H1 (cell line): ENCODE data around the gene ANK2. TPM values are rescaled to one million over a fixed set of nuclear protein-coding genes. Genes with fewer than 3 reads are reported as not detected.

Experiments used
- CTCF ChIA-PET: fragments of 300-600 bp; sonication (Branson Sonifier 250); formaldehyde crosslinking; loops from one replicate; lab custom pipeline; 2021; ENCODE audit not compliant: partially characterized antibody; lab: Charles Lee
- POLR2A ChIA-PET: fragments of 300-600 bp; sonication (Branson Sonifier 250); formaldehyde crosslinking; loops from one replicate; lab custom pipeline; 2021; ENCODE audit warnings: inconsistent platforms; ENCODE audit not compliant: partially characterized antibody; lab: Charles Lee
- DNase-seq, 2 experiments: peaks; one replicate each; pipeline versions ENCODE4 v3.0.0 to v3.0.0-alpha.2; 2010 to 2022; ENCODE audit warnings: low spot score in 2 of 2, low read depth in 1 of 2, mixed read lengths in 1 of 2
- FAIRE-seq: peaks from 2 replicates; lab custom pipeline; 2011; peaks lifted over from hg19 to GRCh38; lab: Jason Lieb, UNC
- H2AFZ ChIP-seq: 2 replicates; pipeline ENCODE4 v1.8.1; 2012; ENCODE audit warnings: low read length, inconsistent platforms
- H2AK5ac ChIP-seq: 2 replicates; pipeline ENCODE4 v1.6.1; 2013; ENCODE audit warnings: low read depth, low read length
- H2BK120ac ChIP-seq: replicated peaks from 2 replicates; pipeline ENCODE3; 2013; ENCODE audit warnings: low read depth, low read length, inconsistent platforms
- H2BK12ac ChIP-seq: 2 replicates; pipeline ENCODE4 v1.6.1; 2013; ENCODE audit warnings: low read depth, low read length
- H2BK15ac ChIP-seq: 2 replicates; pipeline ENCODE4 v1.6.1; 2013; ENCODE audit warnings: low read length
- H2BK20ac ChIP-seq: 2 replicates; pipeline ENCODE4 v1.6.1; 2013; ENCODE audit warnings: low read length
- H2BK5ac ChIP-seq: 2 replicates; pipeline ENCODE4 v1.6.1; 2013; ENCODE audit warnings: low read depth, low read length
- H3K14ac ChIP-seq: 2 replicates; pipeline ENCODE4 v1.6.1; 2013; ENCODE audit warnings: inconsistent platforms; ENCODE audit not compliant: insufficient read length
- H3K18ac ChIP-seq: 2 replicates; pipeline ENCODE4 v1.6.1; 2013; ENCODE audit warnings: low read length; ENCODE audit errors: extremely low read depth
- H3K23ac ChIP-seq: 2 replicates; pipeline ENCODE4 v1.6.1; 2013; ENCODE audit warnings: inconsistent platforms; ENCODE audit not compliant: insufficient read length
- H3K23me2 ChIP-seq: 2 replicates; pipeline ENCODE4 v1.6.1; 2013; ENCODE audit warnings: low read depth, low read length
- H3K27ac ChIP-seq: 2 replicates; pipeline ENCODE4 v1.6.1; 2011; ENCODE audit warnings: low read depth, low read length, inconsistent platforms
- H3K27me3 ChIP-seq, 4 experiments: replicated peaks in 1 of 4; 1 replicate in 1 of 4; 2 replicates in 3 of 4; pipeline versions ENCODE4 v1.6.1 to v1.8.1; 2011 to 2013; ENCODE audit warnings: low read length in 3 of 4, mild to moderate bottlenecking in 3 of 4, inconsistent platforms in 2 of 4, mixed read lengths in 2 of 4, moderate library complexity in 1 of 4; ENCODE audit not compliant: control insufficient read depth in 3 of 4, insufficient read depth in 3 of 4; ENCODE audit errors: extremely low read depth in 1 of 4
- H3K36me3 ChIP-seq, 4 experiments: 2 replicates each; pipeline versions ENCODE4 v1.6.1 to v1.8.1; 2011 to 2013; ENCODE audit warnings: mild to moderate bottlenecking in 4 of 4, low read length in 3 of 4, moderate library complexity in 2 of 4, control low read depth in 1 of 4, inconsistent platforms in 1 of 4; ENCODE audit not compliant: insufficient read depth in 4 of 4, control insufficient read depth in 2 of 4
- H3K4ac ChIP-seq: replicated peaks from 2 replicates; pipeline ENCODE3; 2013; ENCODE audit warnings: low read length, low read depth, mixed read lengths, inconsistent platforms; ENCODE audit not compliant: insufficient read length
- H3K4me1 ChIP-seq, 4 experiments: replicated peaks in 1 of 4; 1 replicate in 1 of 4; 2 replicates in 3 of 4; pipeline versions ENCODE4 v1.6.1 to v1.8.1; 2011 to 2013; ENCODE audit warnings: low read length in 3 of 4, inconsistent platforms in 2 of 4, mixed read lengths in 1 of 4; ENCODE audit not compliant: insufficient read depth in 4 of 4, control insufficient read depth in 3 of 4
- H3K4me2 ChIP-seq, 2 experiments: 2 replicates each; pipeline versions ENCODE4 v1.6.1 to v1.8.1; 2011 to 2013; ENCODE audit warnings: low read depth in 2 of 2, low read length in 2 of 2, control low read depth in 1 of 2, inconsistent platforms in 1 of 2, mild to moderate bottlenecking in 1 of 2; ENCODE audit not compliant: insufficient read depth in 1 of 2
- H3K4me3 ChIP-seq, 4 experiments: fragments of 200-600, 300-600 bp in 1 of 4; sonication (generic), shearing (Covaris generic), sonication (Bioruptor Twin) in 1 of 4; 2 replicates each; pipeline versions ENCODE4 v1.5.1 to v1.8.1; 2011 to 2016; ENCODE audit warnings: low read length in 4 of 4, low read depth in 3 of 4, control low read depth in 2 of 4, inconsistent platforms in 2 of 4, mild to moderate bottlenecking in 2 of 4, mixed read lengths in 1 of 4, moderate library complexity in 1 of 4; ENCODE audit not compliant: insufficient read depth in 2 of 4; ENCODE audit errors: extremely low read depth in 1 of 4
- H3K56ac ChIP-seq: replicated peaks from 2 replicates; pipeline ENCODE3; 2013; ENCODE audit warnings: low read depth, mild to moderate bottlenecking, mixed read lengths, low read length, inconsistent platforms; ENCODE audit not compliant: insufficient read length
- H3K79me1 ChIP-seq: 2 replicates; pipeline ENCODE4 v1.6.1; 2013; ENCODE audit warnings: low read depth, low read length, control low read depth
- H3K79me2 ChIP-seq, 2 experiments: 2 replicates each; pipeline versions ENCODE4 v1.6.1 to v1.8.1; 2012 to 2013; ENCODE audit warnings: low read length in 2 of 2, mild to moderate bottlenecking in 2 of 2, inconsistent platforms in 1 of 2; ENCODE audit not compliant: insufficient read depth in 2 of 2, control insufficient read depth in 1 of 2
- H3K9ac ChIP-seq, 4 experiments: replicated peaks in 1 of 4; 1 replicate in 1 of 4; 2 replicates in 3 of 4; pipeline versions ENCODE4 v1.6.1 to v1.8.1; 2011 to 2013; ENCODE audit warnings: low read depth in 3 of 4, low read length in 3 of 4, control low read depth in 2 of 4, mild to moderate bottlenecking in 2 of 4, moderate library complexity in 2 of 4, inconsistent platforms in 1 of 4; ENCODE audit errors: extremely low read depth in 1 of 4
- H3K9me3 ChIP-seq, 2 experiments: 2 replicates each; pipeline versions ENCODE4 v1.6.1 to v1.8.1; 2012 to 2013; ENCODE audit warnings: mild to moderate bottlenecking in 2 of 2, moderate library complexity in 2 of 2, control low read depth in 1 of 2, inconsistent platforms in 1 of 2, low read depth in 1 of 2, low read length in 1 of 2, mixed read lengths in 1 of 2; ENCODE audit not compliant: insufficient read depth in 2 of 2
- H4K20me1 ChIP-seq, 2 experiments: replicated peaks in 1 of 2; 2 replicates each; pipeline versions ENCODE3 to v1.8.1; 2011 to 2013; ENCODE audit warnings: inconsistent platforms in 2 of 2, low read length in 2 of 2, mild to moderate bottlenecking in 1 of 2; ENCODE audit not compliant: insufficient read depth in 2 of 2, control insufficient read depth in 1 of 2
- H4K5ac ChIP-seq: 2 replicates; pipeline ENCODE4 v1.6.1; 2013; ENCODE audit warnings: low read length, low read depth, mixed read lengths, inconsistent platforms; ENCODE audit not compliant: insufficient read length
- H4K8ac ChIP-seq: 2 replicates; pipeline ENCODE4 v1.8.0; 2013; ENCODE audit warnings: mild to moderate bottlenecking, moderate library complexity, low read length, inconsistent platforms; ENCODE audit not compliant: insufficient read depth; ENCODE audit errors: extremely low read depth
- H4K91ac ChIP-seq: replicated peaks from 2 replicates; pipeline ENCODE3; 2013; ENCODE audit warnings: low read length, mixed read lengths, inconsistent platforms; ENCODE audit not compliant: insufficient read length
- POU5F1 ChIP-seq: IDR thresholded peaks from 2 replicates; pipeline ENCODE4 v1.6.1; 2011; ENCODE audit warnings: low read depth, mild to moderate bottlenecking, low read length, moderate library complexity
- SIN3A ChIP-seq, 2 experiments: IDR thresholded peaks in 1 of 2; conservative IDR thresholded peaks in 1 of 2; 2 replicates each; pipeline ENCODE4 v1.6.1; 2011 to 2012; ENCODE audit warnings: low read length in 2 of 2, improper control_type of control experiment in 1 of 2, low read depth in 1 of 2, mild to moderate bottlenecking in 1 of 2
- SIX5 ChIP-seq: IDR thresholded peaks from 2 replicates; pipeline ENCODE4 v1.6.1; 2011; ENCODE audit warnings: mild to moderate bottlenecking, low read depth, low read length
- TAF7 ChIP-seq: optimal IDR thresholded peaks from 2 replicates; pipeline ENCODE3; 2011; ENCODE audit warnings: low read depth, mild to moderate bottlenecking, inconsistent platforms, low read length, moderate library complexity, borderline replicate concordance
- TBP ChIP-seq: IDR thresholded peaks from 2 replicates; pipeline ENCODE4 v1.6.1; 2011; ENCODE audit warnings: low read depth, low read length, improper control_type of control experiment
- ZNF274 ChIP-seq: IDR thresholded peaks from 2 replicates; pipeline ENCODE4 v1.7.0; 2012; ENCODE audit warnings: low read length, borderline replicate concordance; ENCODE audit errors: extremely low read depth
- WGBS, 2 experiments: shearing (Covaris generic) in 1 of 2; methylation state at CpG; one replicate each; pipeline versions ENCODE4 v1.1.6 to v1.1.7; 2013 to 2015; ENCODE audit warnings: low lambda C conversion rate in 2 of 2, mixed read lengths in 2 of 2, inconsistent platforms in 1 of 2, low coverage in 1 of 2, missing lambda C conversion rate in 1 of 2; ENCODE audit not compliant: insufficient replicate concordance in 2 of 2, insufficient coverage in 1 of 2, insufficient read length in 1 of 2; ENCODE audit errors: extremely low coverage in 1 of 2, missing lambda C conversion rate in 1 of 2; 5-methylcytosine and 5-hydroxymethylcytosine counted together
- polyA plus RNA-seq, 7 experiments: library from polyadenylated mRNA; depleted of rRNA in 3 of 7; stranded (reverse) in 5 of 7; unstranded in 2 of 7; fragments of >200 nt in 5 of 7; fragments of 200-250 nt in 2 of 7; gene quantifications; 1 replicate in 5 of 7; 2 replicates in 1 of 7; 4 replicates in 1 of 7; pipeline versions ENCODE4 v1.2.1 to v1.2.3, GENCODE V29; 2011 to 2013; ENCODE audit warnings: missing spikeins in 2 of 7, mixed read lengths in 2 of 7
- total RNA-seq: library from RNA; stranded (reverse); fragmentation: NEBNext Ultra II Directional; extraction: Animal tissue kit (Norgen Biotek cat#: 25700); gene quantifications from 2 replicates; pipeline ENCODE4 v1.2.1, GENCODE V29; 2021

ANK2 gene
- total and polyA plus RNA-seq, 2 of the 8 experiments (the other 6 are each of a cell fraction or from before 2014, with no cell fraction given) = 14.2 to 35.1 TPM

GRCh38 chr4:113383111-113383785 lies 333.8 kb downstream of the ANK2 start:
- no peak overlapping the region for H3K14ac ChIP-seq
- DNase-seq = no peak
- H3K4ac ChIP-seq = no peak overlapping the region
- no peaks in the 10 kb centered on the region for H3K79me1 ChIP-seq
- H3K23me2 ChIP-seq = no peaks in the 10 kb centered on the region
- H3K79me2 ChIP-seq = no peaks in the 10 kb centered on the region
- CTCF ChIA-PET = interaction anchor here (0.7 kb wide), 1 partner anchor 17 kb away, joined by 3 read pairs; no protein-coding TSS in a partner anchor
- H3K18ac ChIP-seq = no peak overlapping the region
- no peak overlapping the region for H3K9ac ChIP-seq
- H2BK120ac ChIP-seq = no peak overlapping the region
- H3K36me3 ChIP-seq = peaks cover 0 to 40% (median 16%) of the 10 kb centered on the region in 4 experiments; a peak in 6 of 8 replicates
- no peak overlapping the region for H4K91ac ChIP-seq
- H3K27me3 ChIP-seq = no peaks in the 10 kb centered on the region
- H3K23ac ChIP-seq = no peak overlapping the region
- TF ChIP-seq TBP (no peak), TAF7 (no peak), ZNF274 (no peak), POU5F1 (no peak), SIX5 (no peak), SIN3A (conservative IDR thresholded peaks at IDR 0.05 in 1 of 2, IDR thresholded peaks at IDR 0.05 in 1 of 2; ENCODE audit: low read depth in 1 of 2, low read length in 2 of 2) (no peak)
- TF ChIP-seq, all 59 proteins: peak for 0
- Histone ChIP-seq H2AK5ac (no peak overlapping the region), H3K4me3 (no peak overlapping the region), H2AFZ (no peak overlapping the region), H4K5ac (no peak overlapping the region), H3K4me2 (no peak overlapping the region), H3K9me3 (no peaks in the 10 kb centered on the region), H2BK20ac (no peak overlapping the region), H2BK15ac (no peak overlapping the region), H3K4me1 (peaks cover 0 to 3% (median 0%) of the 10 kb centered on the region in 4 experiments; a peak in 1 of 7 replicates), H3K27ac (no peak overlapping the region), H2BK5ac (no peak overlapping the region), H2BK12ac (no peak overlapping the region), H3K56ac (no peak overlapping the region), H4K20me1 (no peaks in the 10 kb centered on the region), H4K8ac (no peak overlapping the region)
- WGBS, 2 experiments = 94% methylated on average over 5 of the region's 5 CpGs; no CpG with 5 or more reads in 1 of the 2 experiments
- FAIRE-seq = no peak
- POLR2A ChIA-PET = no interaction called here
